Epidermal melanocyte (primary cell): ENCODE data around the gene CA10.

Experiments
- DNase-seq: peaks from one replicate; pipeline ENCODE4 v3.0.0; 2011; ENCODE audit warnings: low spot score; ENCODE audit not compliant: insufficient read length

CA10 gene

GRCh38 chr17:51733166-51733565 is 425.3 kb downstream of the CA10 start:
- DNase-seq = no peak

GRCh38 chr17:51731941-51732722 is 426.4 kb downstream of the CA10 start:
- no peak for DNase-seq

DNA sequence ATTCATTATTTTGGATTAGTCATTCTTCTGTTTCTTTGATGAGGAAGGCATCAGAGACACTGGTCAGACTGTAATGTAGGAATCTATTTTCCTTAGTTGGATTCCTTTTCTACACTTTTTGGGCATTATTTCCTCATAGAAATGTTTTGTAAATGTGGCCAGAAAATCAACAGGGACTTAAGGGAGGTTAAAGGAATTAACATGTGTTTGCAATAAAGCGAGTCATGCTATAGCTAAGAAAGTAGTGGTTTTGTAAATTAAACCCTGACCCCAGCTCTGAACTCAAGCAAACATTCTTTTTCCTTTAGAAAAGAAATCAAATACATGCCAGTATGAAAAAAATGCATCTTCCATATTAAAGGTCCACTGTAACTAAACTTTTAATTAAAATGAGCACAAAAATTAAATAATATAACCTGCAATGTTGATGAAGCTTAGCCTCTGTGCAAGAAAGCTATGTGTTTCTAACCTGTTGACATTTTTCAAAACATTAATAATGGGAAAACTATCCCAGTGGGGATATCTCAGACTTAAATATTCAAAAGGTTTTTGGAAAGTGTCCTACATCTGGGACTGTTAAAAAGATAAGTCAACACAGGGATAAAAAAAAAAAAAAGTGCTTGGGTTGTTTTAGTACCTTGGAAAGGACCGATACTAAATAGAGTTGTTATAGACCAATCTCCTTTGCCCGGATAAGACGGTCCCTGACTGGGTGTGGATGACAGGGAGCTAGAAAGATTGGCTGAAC is 428.0 kb downstream of the CA10 start:
- no peak for DNase-seq

GRCh38 chr17:51725185-51725584 is 433.3 kb downstream of the CA10 start:
- no peak for DNase-seq

DNA sequence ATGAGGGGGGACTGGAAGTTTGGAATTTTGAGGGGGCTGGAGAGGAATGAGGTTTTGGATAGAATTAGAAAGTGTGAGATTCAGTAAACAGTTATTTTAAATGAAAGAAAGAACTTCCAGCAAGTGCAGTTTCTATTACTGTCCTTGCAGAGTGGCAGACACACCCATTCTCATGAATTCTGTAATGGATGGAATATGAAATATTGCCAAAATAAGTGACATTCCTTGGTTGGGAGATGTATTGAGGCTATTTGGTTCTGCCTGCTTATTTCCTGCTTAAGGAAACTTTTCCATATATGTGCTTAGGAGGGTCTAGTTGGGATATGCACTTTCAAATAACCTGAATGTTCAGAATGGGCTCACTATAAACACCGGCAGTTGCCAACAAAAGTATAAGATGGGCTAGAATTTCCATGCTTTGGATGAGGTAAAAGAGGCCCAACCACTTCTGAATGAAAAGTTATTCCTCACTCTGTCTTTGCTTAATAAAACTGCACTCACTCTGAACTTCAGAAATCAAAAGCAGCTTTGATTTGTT is 434.4 kb downstream of the CA10 start:
- DNase-seq = no peak

DNA sequence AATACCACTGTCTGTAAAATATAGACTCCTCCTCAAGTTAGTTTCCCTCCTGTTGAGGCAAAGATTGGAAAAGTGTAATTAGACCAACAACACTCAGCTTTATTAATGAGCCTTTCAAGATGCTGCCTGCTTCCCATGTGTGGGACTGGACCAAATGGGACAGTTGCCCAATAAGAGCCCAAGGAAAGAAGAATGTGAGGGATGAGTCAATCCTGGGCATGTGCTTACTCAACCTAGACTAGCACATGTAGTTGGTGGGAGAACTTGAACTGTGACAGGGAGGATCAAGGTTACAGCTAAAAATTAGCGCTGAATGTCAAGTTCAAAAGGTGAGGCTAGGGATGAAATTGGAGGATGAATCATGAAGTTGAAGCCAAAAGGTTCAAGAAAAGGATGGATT is 435.5 kb downstream of the CA10 start:
- no peak for DNase-seq

- DNase-seq = no peak
Observed at GRCh38 chr17:51721730-51722129, 436.8 kb downstream of the CA10 start.

DNA sequence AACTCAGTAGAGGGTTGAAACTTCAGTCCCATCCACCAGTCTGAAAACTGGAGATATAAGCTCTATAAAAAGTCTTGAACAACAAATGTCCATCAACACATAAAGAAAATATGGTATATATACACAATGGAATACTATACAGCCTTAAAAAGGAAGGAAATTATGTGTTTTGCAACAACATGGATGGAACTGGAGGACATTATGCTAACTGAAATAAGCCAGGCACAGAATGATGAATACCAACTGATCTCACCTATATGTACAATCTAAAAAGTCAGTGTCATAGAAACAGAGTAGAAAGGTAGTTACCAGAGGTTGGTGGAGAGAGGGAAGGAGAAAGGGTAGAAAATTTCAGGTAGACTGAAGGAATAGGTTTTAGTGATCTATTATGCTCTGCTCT is 438.1 kb downstream of the CA10 start:
- no peak for DNase-seq

GRCh38 chr17:51718983-51719382 is 439.5 kb downstream of the CA10 start:
- no peak for DNase-seq

DNA sequence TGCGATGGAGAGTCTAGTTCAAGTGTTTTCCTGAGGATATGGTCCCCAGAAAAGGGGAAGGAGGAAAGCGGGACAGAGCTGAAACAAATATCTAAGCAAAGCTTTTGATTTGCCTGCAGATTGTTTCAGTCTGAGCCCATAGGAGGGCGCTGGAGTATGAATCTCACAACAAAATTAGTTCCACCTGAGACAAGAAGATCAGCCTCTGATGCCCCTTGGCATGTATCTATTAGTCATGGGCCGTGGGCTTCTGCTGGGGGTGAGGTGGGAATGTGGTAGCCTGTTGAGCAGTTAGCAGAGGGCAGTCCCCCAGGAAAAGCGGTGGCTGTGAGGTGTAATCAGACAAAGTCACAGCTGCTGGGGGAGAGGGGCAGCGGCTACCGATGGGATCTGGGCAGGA is 446.9 kb downstream of the CA10 start:
- no peak for DNase-seq

- no peak for DNase-seq
Observed at GRCh38 chr17:51710634-51710979, 447.9 kb downstream of the CA10 start.

DNA sequence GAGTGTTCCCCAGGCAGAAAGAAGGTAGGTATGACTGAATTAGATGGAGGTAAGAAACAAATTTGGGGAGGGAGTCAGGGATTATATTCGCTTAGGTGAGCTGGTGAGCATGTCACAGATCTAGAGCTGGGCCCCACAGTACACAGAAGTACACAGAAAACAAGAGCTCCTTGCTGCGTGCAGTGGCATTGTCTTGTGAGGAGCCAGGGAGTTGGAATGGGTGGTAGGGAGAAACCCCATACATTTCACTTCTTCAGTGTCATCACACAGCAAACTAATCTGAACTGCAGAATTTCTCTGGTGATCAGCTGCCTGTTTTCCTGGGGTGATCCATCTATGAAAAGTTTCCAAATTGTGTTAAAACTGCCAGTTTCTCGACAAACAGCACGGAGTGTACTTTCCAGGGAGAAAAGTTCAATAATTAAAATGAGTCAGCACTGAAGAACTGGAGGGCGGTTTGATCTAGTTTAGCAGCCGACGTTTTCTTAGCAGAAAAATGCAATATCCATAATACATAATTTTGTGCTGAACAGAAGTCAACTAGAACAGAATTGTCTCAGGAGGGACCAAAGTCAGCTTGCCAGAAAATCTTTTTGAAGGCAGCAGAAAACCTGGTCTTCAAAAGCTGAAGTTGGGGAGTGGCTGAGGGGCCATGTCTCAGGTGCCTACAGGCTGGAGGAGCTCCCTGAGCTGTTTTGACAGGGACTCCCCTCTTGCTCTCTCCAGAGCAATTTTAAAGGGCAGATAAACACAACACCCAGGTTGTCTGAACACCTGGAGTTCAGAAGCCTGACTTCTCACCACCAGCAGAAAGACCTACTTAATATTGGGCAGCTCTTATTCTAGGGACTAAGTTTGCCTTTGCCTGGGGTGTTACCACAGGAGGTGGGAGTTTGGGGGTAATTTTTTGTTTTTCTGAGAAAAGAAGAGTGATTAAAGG is 448.6 kb downstream of the CA10 start:
- DNase-seq = no peak

DNA sequence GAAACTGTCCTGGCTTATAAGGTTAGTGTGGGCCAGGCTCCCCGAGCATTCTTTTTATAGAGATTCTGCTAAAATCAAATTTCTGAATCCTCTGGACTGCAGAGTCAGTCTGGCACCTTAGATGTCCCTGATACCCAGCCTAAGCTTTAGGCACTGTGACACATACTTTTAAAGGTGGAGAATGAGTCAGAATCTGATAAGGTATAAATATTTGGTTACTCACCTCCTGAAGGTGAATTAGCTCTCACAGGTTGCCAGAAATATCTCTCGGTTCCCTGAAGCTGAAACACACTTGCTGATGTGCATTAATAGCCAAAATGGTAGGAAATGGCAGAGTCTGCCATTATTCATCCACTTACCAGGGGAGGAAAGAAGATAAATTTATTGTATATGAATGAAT is 451.3 kb downstream of the CA10 start:
- no peak for DNase-seq

GRCh38 chr17:51706093-51706492 is 452.4 kb downstream of the CA10 start:
- no peak for DNase-seq

- no peak for DNase-seq
Observed at GRCh38 chr17:51703361-51704341, 454.9 kb downstream of the CA10 start.

GRCh38 chr17:51702963-51703360 is 455.6 kb downstream of the CA10 start:
- no peak for DNase-seq

- no peak for DNase-seq
Observed at GRCh38 chr17:51701501-51701900, 457.0 kb downstream of the CA10 start.

- no peak for DNase-seq
Observed at GRCh38 chr17:51700011-51700760, 458.3 kb downstream of the CA10 start.

GRCh38 chr17:51699303-51699702 is 459.2 kb downstream of the CA10 start:
- no peak for DNase-seq

DNA sequence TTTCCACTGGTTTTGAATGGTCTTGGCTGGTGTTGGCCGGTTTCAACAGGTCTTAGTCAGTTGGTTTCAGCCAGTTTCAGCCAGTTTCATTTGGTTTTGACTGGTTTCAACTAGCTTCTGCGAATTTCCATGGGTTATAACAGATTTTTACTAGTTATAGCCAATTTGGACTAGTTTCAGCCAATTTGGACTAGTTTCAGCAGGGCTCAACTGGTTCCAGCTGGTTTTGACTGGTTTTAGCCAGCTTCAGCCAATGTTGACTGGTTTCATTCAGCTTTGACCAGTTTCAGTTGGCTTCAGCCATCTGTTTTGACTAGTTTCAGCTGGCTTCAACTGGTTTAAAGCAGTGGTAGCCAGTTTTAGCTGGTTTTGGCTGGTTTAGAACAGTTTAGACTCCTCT is 465.6 kb downstream of the CA10 start:
- no peak for DNase-seq
